T47D (cell line): ENCODE measurements around the gene NARF.

Experiments used
- DNase-seq, 2 experiments: peaks; one replicate each; pipeline versions ENCODE4 v3.0.0 to v3.0.0-alpha.2; 2011 to 2012; ENCODE audit warnings: low read depth in 1 of 2, low spot score in 1 of 2
- JUND ChIP-seq: IDR thresholded peaks from 2 replicates; pipeline ENCODE4 v1.6.1; 2012; ENCODE audit warnings: low read depth
- in situ Hi-C: cut with HindIII; loops from 2 replicates; pipeline ENCODE4 v1.10.0; 2016; ENCODE audit warnings: low sequenced_read_pairs, low pct_unique_long_range_greater_than_20kb

Gene NARF

DNA sequence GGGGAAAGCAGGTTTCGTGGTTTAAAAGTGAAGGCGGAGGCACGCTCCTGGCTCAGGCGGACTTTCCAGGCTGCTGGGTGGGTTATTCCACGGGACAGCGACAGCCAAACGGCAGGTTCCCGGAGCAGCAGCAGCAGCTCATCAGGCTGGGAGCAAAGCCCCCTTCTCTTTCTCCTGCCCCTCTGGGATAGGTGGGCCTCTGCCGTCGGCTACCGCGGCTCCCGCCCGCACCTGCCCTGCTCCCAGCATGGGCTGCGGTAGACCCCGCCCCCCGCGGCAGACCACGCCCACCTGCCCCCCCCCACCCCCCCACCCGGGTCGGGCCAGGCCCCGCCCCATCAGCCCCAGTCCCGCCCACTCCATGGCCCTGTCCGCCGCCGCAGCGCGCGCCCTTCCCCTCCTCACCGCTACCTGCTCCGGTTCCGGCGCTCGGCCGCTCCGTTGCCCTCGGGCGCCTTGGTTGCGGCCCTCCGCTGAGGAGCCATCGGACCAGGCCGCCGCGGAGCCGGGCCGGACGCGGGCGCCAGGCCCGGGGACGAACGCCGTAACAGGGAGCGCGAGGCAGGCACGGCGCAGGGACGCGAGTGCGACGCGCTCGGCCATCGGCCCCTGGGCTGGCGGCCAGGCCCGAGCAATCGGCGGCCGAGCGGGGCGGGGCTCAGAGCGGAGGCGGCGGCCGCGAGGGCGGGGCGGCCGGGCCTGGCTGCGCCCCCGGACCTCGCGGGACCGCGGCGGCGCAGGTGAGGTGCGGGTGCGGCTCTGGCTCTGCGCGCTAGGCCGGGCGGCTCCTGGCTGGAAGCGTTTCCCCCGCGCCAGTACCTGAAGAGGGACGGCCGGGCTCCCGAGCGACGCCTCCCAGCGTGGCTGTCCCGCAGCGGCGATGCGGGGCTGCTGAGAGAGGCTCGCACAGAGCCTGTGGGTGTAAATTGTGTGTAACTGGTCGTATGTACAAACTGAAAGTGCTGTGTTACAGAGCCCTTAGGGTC is 40.2 kb upstream of the NARF start, which contains the start of the genes HEXD and OGFOD3:
TSS of gene HEXD (plus strand) at position 347 of the 986 bp plus-strand sequence. CDS start 1,453 bp downstream, outside the sequence.
TSS of gene OGFOD3 (minus strand) at position 586 of the 986 bp plus-strand sequence. CDS start at position 485, 101 bp downstream.
- DNase-seq = peak; percentile 95
- no peak for TF ChIP-seq JUND
- in situ Hi-C loops = loop anchor here (10.0 kb wide), 1 partner anchor 73 kb away; no protein-coding TSS in a partner anchor

DNA sequence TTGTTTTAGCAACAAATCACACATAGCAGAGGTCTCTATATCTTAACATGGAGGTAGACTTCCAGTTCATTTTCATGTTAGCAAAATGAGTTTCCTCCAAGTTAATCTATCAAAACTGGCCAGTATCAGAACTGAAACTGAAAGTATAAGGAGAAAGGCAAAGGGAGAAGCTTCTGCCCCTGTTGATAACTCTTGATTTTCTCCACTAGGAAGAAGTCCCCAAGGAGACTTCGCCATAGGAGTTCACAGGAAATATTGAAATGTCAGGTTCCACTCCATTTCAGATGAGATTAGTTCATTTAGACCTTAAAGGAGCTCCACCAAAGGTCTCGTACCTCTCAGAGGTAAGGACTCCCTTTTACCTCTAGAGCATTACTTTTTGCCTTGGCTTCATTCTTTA is 39.0 kb upstream of the NARF start:
- in situ Hi-C loops = loop anchor here (10.0 kb wide), 1 partner anchor 75 kb away; no protein-coding TSS in a partner anchor
- no peak for TF ChIP-seq JUND
- DNase-seq = no peak

DNA sequence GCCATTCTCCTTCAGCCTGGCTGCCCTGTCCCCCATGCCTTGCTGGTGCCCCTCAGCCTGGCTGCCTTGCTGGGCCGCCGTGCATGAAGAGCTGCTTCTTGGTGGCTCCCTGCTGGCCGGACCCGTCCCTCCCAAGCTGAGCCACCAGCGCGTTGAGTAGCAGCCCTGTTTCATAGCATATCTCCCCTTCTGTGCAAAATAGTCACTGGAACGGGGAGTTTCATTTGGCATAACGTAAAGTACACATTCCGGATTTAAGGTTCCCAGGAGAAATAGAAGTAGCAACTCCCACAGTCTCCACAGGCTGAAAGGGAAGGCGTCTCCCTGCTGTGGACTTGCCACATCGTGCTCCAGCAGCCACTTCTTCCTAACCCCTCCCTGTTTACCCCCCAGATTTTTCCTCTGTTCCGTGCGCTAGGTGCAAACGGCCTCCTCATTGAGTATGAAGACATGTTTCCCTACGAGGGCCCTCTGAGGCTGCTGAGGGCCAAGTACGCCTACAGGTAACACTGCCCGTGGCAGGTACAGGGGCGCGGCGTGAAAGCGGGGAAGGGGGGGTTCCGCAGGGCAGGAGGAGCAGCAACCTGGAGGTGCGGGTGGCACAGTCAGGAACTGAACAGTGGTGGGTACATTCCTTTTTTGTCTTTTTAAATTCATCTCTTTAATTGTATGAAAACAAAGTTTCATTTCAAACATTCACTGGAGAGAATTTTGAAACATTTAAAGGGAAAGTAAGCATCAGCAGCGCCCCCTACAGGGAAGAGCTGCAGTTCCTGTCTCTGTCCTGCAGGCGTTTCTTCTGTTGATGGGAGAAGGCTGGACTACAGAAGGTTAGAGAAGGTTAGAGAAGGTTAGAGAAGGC is 34.3 kb upstream of the NARF start:
- DNase-seq = peak in 1 of 2 experiments; percentile 80
- in situ Hi-C loops = no loop called here

DNA sequence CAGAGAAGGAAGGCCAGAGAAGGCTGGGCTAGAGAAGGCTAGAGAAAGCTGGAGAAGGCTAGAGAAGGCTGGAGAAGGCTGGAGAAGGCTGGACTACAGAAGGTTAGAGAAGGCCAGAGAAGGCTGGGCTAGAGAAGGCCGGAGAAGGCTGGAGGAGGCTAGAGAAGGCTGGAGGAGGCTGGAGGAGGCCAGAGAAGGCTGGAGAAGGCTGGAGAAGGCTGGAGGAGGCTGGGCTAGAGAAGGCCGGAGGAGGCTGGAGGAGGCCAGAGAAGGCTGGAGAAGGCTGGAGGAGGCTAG is 33.7 kb upstream of the NARF start:
- TF ChIP-seq JUND = no peak
- no peak for DNase-seq
- in situ Hi-C loops = no loop called here

More for the DNA sequence above, 34.3 kb upstream of the NARF start:
- no peak for TF ChIP-seq JUND

DNA sequence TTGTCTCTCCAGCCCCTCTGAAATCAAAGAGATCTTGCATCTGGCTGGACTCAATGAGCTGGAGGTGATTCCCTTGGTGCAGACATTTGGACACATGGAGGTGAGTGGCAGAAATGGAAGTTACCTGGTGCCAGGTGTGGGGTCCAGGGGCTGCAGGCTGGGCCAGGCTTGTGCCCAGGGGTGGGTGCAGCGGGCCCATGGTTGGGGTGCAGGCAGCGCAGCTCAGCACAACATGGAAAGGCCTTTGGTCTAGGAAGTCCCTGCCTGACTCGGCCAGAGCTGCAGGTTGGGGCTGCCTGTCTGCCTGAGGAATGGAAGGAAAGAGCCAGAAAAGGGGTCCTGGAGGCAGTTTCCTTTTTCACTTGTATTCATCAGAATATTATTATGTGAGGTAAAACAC is 30.0 kb upstream of the NARF start:
- in situ Hi-C loops = no loop called here
- DNase-seq = no peak
- no peak for TF ChIP-seq JUND

DNA sequence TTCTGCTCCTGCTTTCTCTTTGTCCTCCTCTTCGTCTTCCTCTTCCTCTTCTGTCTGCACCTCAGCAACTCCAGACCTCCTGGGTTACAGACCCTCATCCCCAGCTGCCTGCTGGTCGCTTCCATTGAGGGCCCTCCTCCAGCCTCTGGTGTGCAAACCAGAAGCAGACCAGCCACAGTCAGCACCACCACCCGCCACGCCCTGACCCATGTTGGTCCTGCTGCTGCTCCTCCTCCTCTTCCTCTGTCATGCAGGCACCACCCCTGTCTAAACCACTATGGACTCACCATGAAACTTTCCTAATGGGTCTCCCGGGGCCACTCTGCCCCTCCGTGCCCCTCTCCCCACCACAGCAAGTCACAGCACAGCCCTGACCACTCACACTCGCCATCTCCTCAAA is 28.7 kb upstream of the NARF start:
- TF ChIP-seq JUND = no peak
- in situ Hi-C loops = no loop called here
- DNase-seq = no peak

DNA sequence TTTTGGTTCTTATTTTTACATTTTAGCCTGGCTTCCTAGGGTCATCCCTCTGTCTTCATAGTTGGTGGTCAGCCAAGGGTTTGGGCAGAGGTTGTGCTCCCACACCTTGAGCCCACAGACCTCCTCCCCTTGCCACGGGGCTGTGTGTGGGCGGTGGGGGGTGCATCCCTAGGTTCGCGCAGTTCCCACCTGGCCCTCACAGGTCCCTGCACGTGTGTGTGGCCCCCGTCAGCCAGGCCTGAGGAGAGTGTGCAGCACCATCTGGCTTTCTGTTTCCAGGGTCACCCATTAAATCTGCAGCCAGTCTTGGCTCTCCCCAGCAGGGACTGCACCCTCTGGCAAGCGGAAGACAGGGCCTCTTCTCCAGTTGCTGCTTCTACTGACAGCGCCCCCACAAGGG is 26.5 kb upstream of the NARF start:
- in situ Hi-C loops = no loop called here
- DNase-seq = no peak
- TF ChIP-seq JUND = no peak

DNA sequence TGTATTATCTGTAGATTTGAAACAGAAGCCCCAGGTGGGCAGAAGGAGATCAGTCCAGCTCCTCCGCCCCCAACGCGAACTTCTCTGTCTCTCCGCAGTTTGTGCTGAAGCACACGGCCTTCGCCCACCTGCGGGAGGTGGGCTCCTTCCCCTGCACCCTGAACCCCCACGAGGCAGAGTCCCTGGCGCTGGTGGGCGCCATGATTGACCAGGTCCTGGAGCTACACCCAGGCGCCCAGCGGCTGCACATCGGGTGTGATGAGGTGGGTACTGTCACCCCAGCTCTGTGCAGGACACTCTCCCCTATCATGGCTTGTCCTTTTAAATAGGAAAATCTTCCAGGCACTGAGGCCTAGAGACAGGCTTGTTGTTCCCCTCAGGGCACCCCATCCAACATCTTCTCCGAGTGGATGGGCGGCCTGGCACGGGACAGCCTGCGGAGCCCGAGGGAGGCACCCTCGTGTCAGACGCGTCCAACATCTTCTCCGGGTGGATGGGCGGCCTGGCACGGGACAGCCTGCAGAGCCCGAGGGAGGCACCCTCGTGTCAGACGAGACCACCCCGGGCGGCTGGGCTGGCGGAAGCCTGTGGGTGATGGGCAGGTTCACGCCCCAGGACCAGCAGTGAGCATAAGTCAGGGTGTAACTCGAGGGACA is 24.9 kb upstream of the NARF start:
- in situ Hi-C loops = no loop called here
- TF ChIP-seq JUND = no peak
- DNase-seq = no peak

DNA sequence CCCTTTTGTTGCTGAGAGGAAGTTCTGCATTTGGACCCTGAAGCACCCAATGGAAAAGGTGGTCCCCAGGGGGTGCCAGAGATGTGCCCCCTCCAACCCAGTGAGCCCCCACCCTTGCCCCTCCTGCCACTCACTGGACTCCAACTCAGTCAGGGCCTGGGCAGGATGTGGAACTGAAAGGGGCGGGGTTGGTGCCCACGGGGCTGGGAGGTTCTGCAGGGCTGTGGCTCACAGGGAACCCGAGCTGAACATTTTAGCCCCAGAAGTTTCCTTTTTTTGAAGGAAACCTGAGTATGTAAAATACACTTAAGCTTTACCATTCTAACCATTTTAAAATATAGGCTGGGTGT is 24.4 kb upstream of the NARF start:
- in situ Hi-C loops = no loop called here
- DNase-seq = no peak
- no peak for TF ChIP-seq JUND

DNA sequence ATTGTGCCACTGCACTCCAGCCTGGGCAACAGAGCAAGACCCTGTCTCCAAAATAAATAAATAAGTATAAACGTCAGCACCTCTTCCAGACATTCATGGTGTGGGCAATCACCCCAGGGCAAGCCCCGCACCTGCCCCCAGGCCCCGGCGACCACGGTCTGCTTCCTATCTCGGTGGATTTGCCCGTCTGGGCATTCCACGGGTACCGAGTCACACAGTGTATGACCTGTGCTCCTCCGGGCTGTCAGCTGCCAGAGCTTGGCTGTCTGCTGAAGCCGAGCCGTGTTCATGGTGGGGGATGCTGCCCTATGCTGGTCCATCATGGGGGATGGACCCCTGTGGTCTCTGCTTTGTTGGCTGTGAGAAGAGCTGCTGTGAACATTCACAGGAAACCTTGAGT is 23.4 kb upstream of the NARF start:
- TF ChIP-seq JUND = no peak
- in situ Hi-C loops = no loop called here
- no peak for DNase-seq

DNA sequence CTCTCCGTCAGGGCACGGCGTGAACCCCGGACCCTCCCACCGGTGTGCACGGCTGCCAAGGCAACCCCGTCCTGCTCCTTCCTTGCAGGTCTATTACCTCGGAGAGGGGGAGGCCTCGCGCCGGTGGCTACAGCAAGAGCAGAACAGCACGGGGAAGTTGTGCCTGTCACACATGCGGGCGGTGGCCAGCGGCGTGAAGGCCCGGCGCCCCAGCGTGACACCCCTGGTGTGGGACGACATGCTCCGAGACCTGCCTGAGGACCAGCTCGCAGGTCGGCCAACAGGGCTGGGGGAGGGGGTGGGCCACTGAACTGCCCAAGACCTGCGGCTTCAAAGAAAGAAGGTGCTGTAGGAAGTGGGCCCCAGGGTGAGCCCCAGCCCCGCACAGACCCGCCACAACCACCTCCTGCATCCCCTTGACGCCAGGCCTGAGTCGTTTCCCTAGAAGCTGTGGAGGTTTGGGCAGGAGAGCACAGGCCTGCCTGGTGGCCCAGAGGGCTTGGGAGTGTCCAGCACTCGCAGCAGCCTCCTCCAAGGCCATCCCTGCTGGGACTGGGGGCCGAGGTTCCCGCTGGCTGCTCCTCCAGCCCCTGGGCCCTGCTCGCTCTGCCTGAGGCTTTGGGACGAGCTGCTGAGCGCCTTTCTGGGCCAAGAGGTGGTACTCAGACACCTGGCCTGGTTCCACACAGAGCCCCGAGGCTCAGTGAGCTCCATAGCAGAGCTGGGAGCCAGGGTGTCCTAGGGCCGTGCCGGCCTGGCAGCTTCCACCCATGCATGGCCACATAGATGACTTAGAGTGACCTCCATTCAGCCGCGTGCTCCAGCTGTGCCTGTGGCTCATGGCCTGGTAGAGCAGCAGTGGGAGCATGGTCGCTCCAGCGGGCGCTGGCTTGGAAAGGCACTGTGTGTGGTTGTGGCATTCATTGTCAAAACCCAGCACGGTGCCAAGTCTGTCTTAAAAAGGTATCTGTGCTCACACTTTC is 22.6 kb upstream of the NARF start:
- no peak for DNase-seq
- TF ChIP-seq JUND = no peak
- in situ Hi-C loops = no loop called here
